H1 (cell line): ENCODE measurements around the gene DPF1. TPM values are rescaled to one million over a fixed set of nuclear protein-coding genes. Genes with fewer than 3 reads are reported as not detected.

ENCODE experiments used
- CTCF ChIA-PET: fragments of 300-600 bp; sonication (Branson Sonifier 250); formaldehyde crosslinking; loops from one replicate; lab custom pipeline; 2021; ENCODE audit not compliant: partially characterized antibody; lab: Charles Lee
- POLR2A ChIA-PET: fragments of 300-600 bp; sonication (Branson Sonifier 250); formaldehyde crosslinking; loops from one replicate; lab custom pipeline; 2021; ENCODE audit warnings: inconsistent platforms; ENCODE audit not compliant: partially characterized antibody; lab: Charles Lee
- DNase-seq, 2 experiments: peaks; one replicate each; pipeline versions ENCODE4 v3.0.0 to v3.0.0-alpha.2; 2010 to 2022; ENCODE audit warnings: low spot score in 2 of 2, low read depth in 1 of 2, mixed read lengths in 1 of 2
- FAIRE-seq: peaks from 2 replicates; lab custom pipeline; 2011; peaks lifted over from hg19 to GRCh38; lab: Jason Lieb, UNC
- H2AFZ ChIP-seq: 2 replicates; pipeline ENCODE4 v1.8.1; 2012; ENCODE audit warnings: low read length, inconsistent platforms
- H2AK5ac ChIP-seq: 2 replicates; pipeline ENCODE4 v1.6.1; 2013; ENCODE audit warnings: low read depth, low read length
- H2BK120ac ChIP-seq: replicated peaks from 2 replicates; pipeline ENCODE3; 2013; ENCODE audit warnings: low read depth, low read length, inconsistent platforms
- H2BK12ac ChIP-seq: 2 replicates; pipeline ENCODE4 v1.6.1; 2013; ENCODE audit warnings: low read depth, low read length
- H2BK15ac ChIP-seq: 2 replicates; pipeline ENCODE4 v1.6.1; 2013; ENCODE audit warnings: low read length
- H2BK20ac ChIP-seq: 2 replicates; pipeline ENCODE4 v1.6.1; 2013; ENCODE audit warnings: low read length
- H2BK5ac ChIP-seq: 2 replicates; pipeline ENCODE4 v1.6.1; 2013; ENCODE audit warnings: low read depth, low read length
- H3K14ac ChIP-seq: 2 replicates; pipeline ENCODE4 v1.6.1; 2013; ENCODE audit warnings: inconsistent platforms; ENCODE audit not compliant: insufficient read length
- H3K18ac ChIP-seq: 2 replicates; pipeline ENCODE4 v1.6.1; 2013; ENCODE audit warnings: low read length; ENCODE audit errors: extremely low read depth
- H3K23ac ChIP-seq: 2 replicates; pipeline ENCODE4 v1.6.1; 2013; ENCODE audit warnings: inconsistent platforms; ENCODE audit not compliant: insufficient read length
- H3K23me2 ChIP-seq: 2 replicates; pipeline ENCODE4 v1.6.1; 2013; ENCODE audit warnings: low read depth, low read length
- H3K27ac ChIP-seq: 2 replicates; pipeline ENCODE4 v1.6.1; 2011; ENCODE audit warnings: low read depth, low read length, inconsistent platforms
- H3K27me3 ChIP-seq, 4 experiments: replicated peaks in 1 of 4; 1 replicate in 1 of 4; 2 replicates in 3 of 4; pipeline versions ENCODE4 v1.6.1 to v1.8.1; 2011 to 2013; ENCODE audit warnings: low read length in 3 of 4, mild to moderate bottlenecking in 3 of 4, inconsistent platforms in 2 of 4, mixed read lengths in 2 of 4, moderate library complexity in 1 of 4; ENCODE audit not compliant: control insufficient read depth in 3 of 4, insufficient read depth in 3 of 4; ENCODE audit errors: extremely low read depth in 1 of 4
- H3K36me3 ChIP-seq, 4 experiments: 2 replicates each; pipeline versions ENCODE4 v1.6.1 to v1.8.1; 2011 to 2013; ENCODE audit warnings: mild to moderate bottlenecking in 4 of 4, low read length in 3 of 4, moderate library complexity in 2 of 4, control low read depth in 1 of 4, inconsistent platforms in 1 of 4; ENCODE audit not compliant: insufficient read depth in 4 of 4, control insufficient read depth in 2 of 4
- H3K4ac ChIP-seq: replicated peaks from 2 replicates; pipeline ENCODE3; 2013; ENCODE audit warnings: low read length, low read depth, mixed read lengths, inconsistent platforms; ENCODE audit not compliant: insufficient read length
- H3K4me1 ChIP-seq, 4 experiments: replicated peaks in 1 of 4; 1 replicate in 1 of 4; 2 replicates in 3 of 4; pipeline versions ENCODE4 v1.6.1 to v1.8.1; 2011 to 2013; ENCODE audit warnings: low read length in 3 of 4, inconsistent platforms in 2 of 4, mixed read lengths in 1 of 4; ENCODE audit not compliant: insufficient read depth in 4 of 4, control insufficient read depth in 3 of 4
- H3K4me2 ChIP-seq, 2 experiments: 2 replicates each; pipeline versions ENCODE4 v1.6.1 to v1.8.1; 2011 to 2013; ENCODE audit warnings: low read depth in 2 of 2, low read length in 2 of 2, control low read depth in 1 of 2, inconsistent platforms in 1 of 2, mild to moderate bottlenecking in 1 of 2; ENCODE audit not compliant: insufficient read depth in 1 of 2
- H3K4me3 ChIP-seq, 4 experiments: fragments of 200-600, 300-600 bp in 1 of 4; sonication (generic), shearing (Covaris generic), sonication (Bioruptor Twin) in 1 of 4; 2 replicates each; pipeline versions ENCODE4 v1.5.1 to v1.8.1; 2011 to 2016; ENCODE audit warnings: low read length in 4 of 4, low read depth in 3 of 4, control low read depth in 2 of 4, inconsistent platforms in 2 of 4, mild to moderate bottlenecking in 2 of 4, mixed read lengths in 1 of 4, moderate library complexity in 1 of 4; ENCODE audit not compliant: insufficient read depth in 2 of 4; ENCODE audit errors: extremely low read depth in 1 of 4
- H3K56ac ChIP-seq: replicated peaks from 2 replicates; pipeline ENCODE3; 2013; ENCODE audit warnings: low read depth, mild to moderate bottlenecking, mixed read lengths, low read length, inconsistent platforms; ENCODE audit not compliant: insufficient read length
- H3K79me1 ChIP-seq: 2 replicates; pipeline ENCODE4 v1.6.1; 2013; ENCODE audit warnings: low read depth, low read length, control low read depth
- H3K79me2 ChIP-seq, 2 experiments: 2 replicates each; pipeline versions ENCODE4 v1.6.1 to v1.8.1; 2012 to 2013; ENCODE audit warnings: low read length in 2 of 2, mild to moderate bottlenecking in 2 of 2, inconsistent platforms in 1 of 2; ENCODE audit not compliant: insufficient read depth in 2 of 2, control insufficient read depth in 1 of 2
- H3K9ac ChIP-seq, 4 experiments: replicated peaks in 1 of 4; 1 replicate in 1 of 4; 2 replicates in 3 of 4; pipeline versions ENCODE4 v1.6.1 to v1.8.1; 2011 to 2013; ENCODE audit warnings: low read depth in 3 of 4, low read length in 3 of 4, control low read depth in 2 of 4, mild to moderate bottlenecking in 2 of 4, moderate library complexity in 2 of 4, inconsistent platforms in 1 of 4; ENCODE audit errors: extremely low read depth in 1 of 4
- H3K9me3 ChIP-seq, 2 experiments: 2 replicates each; pipeline versions ENCODE4 v1.6.1 to v1.8.1; 2012 to 2013; ENCODE audit warnings: mild to moderate bottlenecking in 2 of 2, moderate library complexity in 2 of 2, control low read depth in 1 of 2, inconsistent platforms in 1 of 2, low read depth in 1 of 2, low read length in 1 of 2, mixed read lengths in 1 of 2; ENCODE audit not compliant: insufficient read depth in 2 of 2
- H4K20me1 ChIP-seq, 2 experiments: replicated peaks in 1 of 2; 2 replicates each; pipeline versions ENCODE3 to v1.8.1; 2011 to 2013; ENCODE audit warnings: inconsistent platforms in 2 of 2, low read length in 2 of 2, mild to moderate bottlenecking in 1 of 2; ENCODE audit not compliant: insufficient read depth in 2 of 2, control insufficient read depth in 1 of 2
- H4K5ac ChIP-seq: 2 replicates; pipeline ENCODE4 v1.6.1; 2013; ENCODE audit warnings: low read length, low read depth, mixed read lengths, inconsistent platforms; ENCODE audit not compliant: insufficient read length
- H4K8ac ChIP-seq: 2 replicates; pipeline ENCODE4 v1.8.0; 2013; ENCODE audit warnings: mild to moderate bottlenecking, moderate library complexity, low read length, inconsistent platforms; ENCODE audit not compliant: insufficient read depth; ENCODE audit errors: extremely low read depth
- H4K91ac ChIP-seq: replicated peaks from 2 replicates; pipeline ENCODE3; 2013; ENCODE audit warnings: low read length, mixed read lengths, inconsistent platforms; ENCODE audit not compliant: insufficient read length
- BRCA1 ChIP-seq: IDR thresholded peaks from 2 replicates; pipeline ENCODE4 v1.6.1; 2012; ENCODE audit warnings: low read depth, low read length, improper control_type of control experiment
- NRF1 ChIP-seq: IDR thresholded peaks from 2 replicates; pipeline ENCODE4 v1.6.1; 2011; ENCODE audit warnings: mild to moderate bottlenecking, low read depth, low read length, improper control_type of control experiment
- SP4 ChIP-seq: IDR thresholded peaks from 2 replicates; pipeline ENCODE4 v1.6.1; 2012; ENCODE audit warnings: low read length, inconsistent platforms
- WGBS, 2 experiments: shearing (Covaris generic) in 1 of 2; methylation state at CpG; one replicate each; pipeline versions ENCODE4 v1.1.6 to v1.1.7; 2013 to 2015; ENCODE audit warnings: low lambda C conversion rate in 2 of 2, mixed read lengths in 2 of 2, inconsistent platforms in 1 of 2, low coverage in 1 of 2, missing lambda C conversion rate in 1 of 2; ENCODE audit not compliant: insufficient replicate concordance in 2 of 2, insufficient coverage in 1 of 2, insufficient read length in 1 of 2; ENCODE audit errors: extremely low coverage in 1 of 2, missing lambda C conversion rate in 1 of 2; 5-methylcytosine and 5-hydroxymethylcytosine counted together
- polyA plus RNA-seq, 7 experiments: library from polyadenylated mRNA; depleted of rRNA in 3 of 7; stranded (reverse) in 5 of 7; unstranded in 2 of 7; fragments of >200 nt in 5 of 7; fragments of 200-250 nt in 2 of 7; gene quantifications; 1 replicate in 5 of 7; 2 replicates in 1 of 7; 4 replicates in 1 of 7; pipeline versions ENCODE4 v1.2.1 to v1.2.3, GENCODE V29; 2011 to 2013; ENCODE audit warnings: missing spikeins in 2 of 7, mixed read lengths in 2 of 7
- total RNA-seq: library from RNA; stranded (reverse); fragmentation: NEBNext Ultra II Directional; extraction: Animal tissue kit (Norgen Biotek cat#: 25700); gene quantifications from 2 replicates; pipeline ENCODE4 v1.2.1, GENCODE V29; 2021

The DPF1 gene
- total and polyA plus RNA-seq, 2 of the 8 experiments (the other 6 are each of a cell fraction or from before 2014, with no cell fraction given), result 12.9 to 15.6 TPM

DNA sequence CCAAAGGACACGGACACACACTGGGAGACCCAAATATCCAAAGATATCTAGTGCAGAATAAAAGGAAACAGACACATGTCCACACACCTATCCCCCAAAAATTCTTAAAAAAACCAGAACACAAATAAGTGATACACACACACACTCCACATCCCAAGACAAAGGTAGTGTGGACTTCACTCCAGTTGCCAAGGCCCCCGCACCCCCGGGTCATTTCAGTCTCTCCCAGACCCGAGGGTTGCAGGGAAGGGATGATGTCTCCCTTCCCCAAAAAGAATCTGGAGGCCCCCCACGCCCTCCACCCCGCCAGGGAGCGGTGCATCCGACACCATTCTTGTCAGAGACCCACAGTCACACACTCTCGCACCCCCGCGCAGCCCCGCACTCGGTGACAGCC is 407 bp downstream of the DPF1 start:
- no peak overlapping the region for H2BK20ac ChIP-seq
- H4K20me1 ChIP-seq, result peaks cover 0 to 5% of the 10 kb centered on the region in 2 experiments
- no peaks in the 10 kb centered on the region for H3K9me3 ChIP-seq
- no peak overlapping the region for H2AFZ ChIP-seq
- no peak overlapping the region for H2AK5ac ChIP-seq
- H2BK120ac ChIP-seq, result no peak overlapping the region
- H3K23me2 ChIP-seq, result peaks cover 10% of the 10 kb centered on the region
- no peak overlapping the region for H2BK12ac ChIP-seq
- 50% methylated on average over 3 of the region's 13 CpGs; no CpG with 5 or more reads in 1 of the 2 experiments for WGBS, 2 experiments
- peaks cover 0 to 7% of the 10 kb centered on the region in 2 experiments; a peak in 2 of 4 replicates for H3K79me2 ChIP-seq
- no peak overlapping the region for H2BK5ac ChIP-seq
- H3K4ac ChIP-seq, result no peak overlapping the region
- peaks cover 4% of the 10 kb centered on the region for H3K79me1 ChIP-seq
- no peak overlapping the region for H4K8ac ChIP-seq
- no peak overlapping the region for H4K91ac ChIP-seq
- H2BK15ac ChIP-seq, result no peak overlapping the region; the same call in 1 of the 2 replicates
- H3K36me3 ChIP-seq, result no peaks in the 10 kb centered on the region
- no peak overlapping the region for H3K9ac ChIP-seq
- ChIA-PET POLR2A (no interaction called here), CTCF (no interaction called here)
- no peak overlapping the region for H3K27ac ChIP-seq
- DNase-seq (no peak), FAIRE-seq (no peak)
- H3K23ac ChIP-seq, result no peak overlapping the region
- peaks cover 6 to 17% (median 14%) of the 10 kb centered on the region in 4 experiments for H3K4me1 ChIP-seq
- H3K56ac ChIP-seq, result no peak overlapping the region
- peak overlapping the region; percentile 44 to 74 (median 52) for H3K4me3 ChIP-seq
- TF ChIP-seq NRF1 (no peak), BRCA1 (no peak), SP4 (no peak)
- H3K4me2 ChIP-seq, result peak overlapping the region; percentile 78 to 80
- no peak overlapping the region for H3K18ac ChIP-seq
- H3K14ac ChIP-seq, result no peak overlapping the region
- H4K5ac ChIP-seq, result no peak overlapping the region
- H3K27me3 ChIP-seq, result peaks cover 0 to 5% (median 4%) of the 10 kb centered on the region in 4 experiments; a peak in 2 of 7 replicates
